ENCODE measurements around the gene PTPRN2.
"Not testable (repeated sequence)": the region's sequence is repeated elsewhere in the genome, so short reads cannot be mapped to it uniquely, and the experiment has no call there.

PTPRN2 gene

GRCh38 chr7:157895520-157896375 is 691.9 kb downstream of the PTPRN2 start:
- DNase-seq: no peak

GRCh38 chr7:157895098-157895497 is 692.5 kb downstream of the PTPRN2 start:
- not testable (repeated sequence) for DNase-seq

GRCh38 chr7:157893535-157894044 is 694.0 kb downstream of the PTPRN2 start:
- DNase-seq: no peak

GRCh38 chr7:157892751-157893523 is 694.7 kb downstream of the PTPRN2 start:
- DNase-seq: no peak

GRCh38 chr7:157890921-157891401 is 696.7 kb downstream of the PTPRN2 start:
- DNase-seq: no peak

GRCh38 chr7:157889480-157889879 is 698.1 kb downstream of the PTPRN2 start:
- no peak for DNase-seq

- no peak for DNase-seq
These were observed 699.0 kb downstream of the PTPRN2 start for GRCh38 chr7:157888579-157888978.

GRCh38 chr7:157887400-157887799 is 700.2 kb downstream of the PTPRN2 start:
- DNase-seq: no peak

- no peak for DNase-seq
These were observed 700.9 kb downstream of the PTPRN2 start for GRCh38 chr7:157886711-157887110.

GRCh38 chr7:157886266-157886665 is 701.4 kb downstream of the PTPRN2 start:
- no peak for DNase-seq

GRCh38 chr7:157885140-157885539 is 702.5 kb downstream of the PTPRN2 start:
- no peak for DNase-seq

GRCh38 chr7:157884461-157885062 is 703.1 kb downstream of the PTPRN2 start:
- DNase-seq: no peak

GRCh38 chr7:157881048-157881771 is 706.4 kb downstream of the PTPRN2 start:
- DNase-seq: no peak

- no peak for DNase-seq
These were observed 708.2 kb downstream of the PTPRN2 start for GRCh38 chr7:157879391-157879790.

- DNase-seq: no peak
These were observed 710.1 kb downstream of the PTPRN2 start for GRCh38 chr7:157877298-157878090.

GRCh38 chr7:157876469-157877285 is 710.9 kb downstream of the PTPRN2 start:
- no peak for DNase-seq

GRCh38 chr7:157875230-157876179 is 712.1 kb downstream of the PTPRN2 start:
- peak in 1 of 14 donors; percentile 9 for DNase-seq

GRCh38 chr7:157874870-157875229 is 712.8 kb downstream of the PTPRN2 start:
- DNase-seq: no peak

- DNase-seq: no peak
These were observed 713.3 kb downstream of the PTPRN2 start for GRCh38 chr7:157874208-157874816.
